ENCODE results near the gene KANSL1. TPM values are rescaled to one million over a fixed set of nuclear protein-coding genes. Genes with fewer than 3 reads are reported as not detected.
"Not testable (repeated sequence)": the region's sequence is repeated elsewhere in the genome, so short reads cannot be mapped to it uniquely, and the experiment has no call there.

The KANSL1 gene
- polyA plus RNA-seq, 5 donors = 61.6 to 128 (median 72.8) TPM

- DNase-seq = peak; percentile 91 to 92
Observed at GRCh38 chr17:46193626-46194392, 580 bp upstream of the KANSL1 start.

GRCh38 chr17:46192439-46193150, 634 bp downstream of the KANSL1 start:
- DNase-seq = peak; percentile 59 to 69

GRCh38 chr17:46192189-46192438, 1.1 kb downstream of the KANSL1 start:
- no peak for DNase-seq

GRCh38 chr17:46191322-46192188, 1.7 kb downstream of the KANSL1 start:
- DNase-seq = peak; percentile 47 to 61

- no peak for DNase-seq
Observed at GRCh38 chr17:46190763-46191162, 2.5 kb downstream of the KANSL1 start.

GRCh38 chr17:46186827-46187235, 6.4 kb downstream of the KANSL1 start:
- DNase-seq = not testable (repeated sequence)

- DNase-seq = no peak
Observed at GRCh38 chr17:46184696-46185095, 8.5 kb downstream of the KANSL1 start.

- not testable (repeated sequence) for DNase-seq
Observed at GRCh38 chr17:46183383-46183782, 9.8 kb downstream of the KANSL1 start.

GRCh38 chr17:46182961-46183360, 10.3 kb downstream of the KANSL1 start:
- DNase-seq = no peak

GRCh38 chr17:46181940-46182339, 11.3 kb downstream of the KANSL1 start:
- no peak for DNase-seq

- DNase-seq = not testable (repeated sequence)
Observed at GRCh38 chr17:46181316-46181715, 11.9 kb downstream of the KANSL1 start.

- DNase-seq = no peak
Observed at GRCh38 chr17:46180892-46181274, 12.3 kb downstream of the KANSL1 start.

GRCh38 chr17:46180185-46180891, 12.9 kb downstream of the KANSL1 start:
- not testable (repeated sequence) for DNase-seq

GRCh38 chr17:46179375-46179999, 13.7 kb downstream of the KANSL1 start:
- no peak for DNase-seq

- DNase-seq = no peak
Observed at GRCh38 chr17:46178550-46179214, 14.5 kb downstream of the KANSL1 start.

- DNase-seq = no peak
Observed at GRCh38 chr17:46176975-46177374, 16.3 kb downstream of the KANSL1 start.

- DNase-seq = no peak
Observed at GRCh38 chr17:46175891-46176290, 17.3 kb downstream of the KANSL1 start.

GRCh38 chr17:46173153-46173552, 20.1 kb downstream of the KANSL1 start:
- DNase-seq = no peak

- no peak for DNase-seq
Observed at GRCh38 chr17:46171939-46172338, 21.3 kb downstream of the KANSL1 start.

GRCh38 chr17:46170639-46171429, 22.4 kb downstream of the KANSL1 start:
- no peak for DNase-seq

Measured in right lung (tissue), 5 donors.